Mucosa of stomach (tissue), 1 donor: ENCODE results near the gene VHLL.

ENCODE experiments used
- H3K27me3 ChIP-seq: one replicate; pipeline ENCODE4 v1.7.0; 2013; ENCODE audit warnings: mild to moderate bottlenecking, low read length; ENCODE audit not compliant: control insufficient read depth, insufficient read depth
- H3K36me3 ChIP-seq: one replicate; pipeline ENCODE4 v1.7.0; 2013; ENCODE audit warnings: low read length; ENCODE audit not compliant: control insufficient read depth, insufficient read depth
- H3K4me1 ChIP-seq: one replicate; pipeline ENCODE4 v1.7.0; 2013; ENCODE audit warnings: mild to moderate bottlenecking, low read length; ENCODE audit not compliant: control insufficient read depth, insufficient read depth
- H3K4me3 ChIP-seq: one replicate; pipeline ENCODE4 v1.7.0; 2013; ENCODE audit warnings: low read length
- H3K9ac ChIP-seq: one replicate; pipeline ENCODE4 v1.7.0; 2013; ENCODE audit warnings: mild to moderate bottlenecking, low read length, moderate library complexity
- H3K9me3 ChIP-seq: one replicate; pipeline ENCODE4 v1.7.0; 2013; ENCODE audit warnings: mild to moderate bottlenecking, low read length, moderate library complexity; ENCODE audit not compliant: control insufficient read depth
- donor health status: Pancreatic carcinoma.

VHLL gene

DNA sequence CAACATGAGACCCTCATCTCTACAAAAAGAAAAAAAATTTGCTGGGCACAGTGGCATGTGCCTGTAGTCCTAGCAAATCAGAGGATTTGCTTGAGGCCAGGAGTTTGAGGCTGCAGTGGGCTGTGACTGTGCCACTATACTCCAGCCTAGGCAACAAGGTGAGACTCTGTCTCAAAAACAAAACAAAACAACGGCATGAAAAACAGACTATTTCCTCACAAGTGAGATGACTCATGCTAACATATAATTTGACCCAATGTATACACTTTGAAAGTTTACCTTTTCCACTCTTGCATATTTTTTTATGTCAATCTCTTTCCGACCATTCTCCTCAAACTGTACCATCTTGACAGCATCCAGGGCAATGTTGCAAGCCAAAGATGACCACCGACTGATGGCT lies 21.5 kb upstream of the VHLL start:
- no peaks in the 10 kb centered on the region for H3K27me3 ChIP-seq

GRCh38 chr1:156319664-156320063 lies 20.6 kb upstream of the VHLL start:
- H3K27me3 ChIP-seq: no peaks in the 10 kb centered on the region
- H3K36me3 ChIP-seq: peaks cover 27% of the 10 kb centered on the region
- H3K9me3 ChIP-seq: no peaks in the 10 kb centered on the region
- H3K9ac ChIP-seq: no peak overlapping the region
- no peak overlapping the region for H3K4me3 ChIP-seq
- no peaks in the 10 kb centered on the region for H3K4me1 ChIP-seq

More for the DNA sequence above, 21.5 kb upstream of the VHLL start:
- no peaks in the 10 kb centered on the region for H3K9me3 ChIP-seq
- no peak overlapping the region for H3K9ac ChIP-seq
- no peaks in the 10 kb centered on the region for H3K4me1 ChIP-seq
- H3K4me3 ChIP-seq: no peak overlapping the region
- peaks cover 27% of the 10 kb centered on the region for H3K36me3 ChIP-seq

DNA sequence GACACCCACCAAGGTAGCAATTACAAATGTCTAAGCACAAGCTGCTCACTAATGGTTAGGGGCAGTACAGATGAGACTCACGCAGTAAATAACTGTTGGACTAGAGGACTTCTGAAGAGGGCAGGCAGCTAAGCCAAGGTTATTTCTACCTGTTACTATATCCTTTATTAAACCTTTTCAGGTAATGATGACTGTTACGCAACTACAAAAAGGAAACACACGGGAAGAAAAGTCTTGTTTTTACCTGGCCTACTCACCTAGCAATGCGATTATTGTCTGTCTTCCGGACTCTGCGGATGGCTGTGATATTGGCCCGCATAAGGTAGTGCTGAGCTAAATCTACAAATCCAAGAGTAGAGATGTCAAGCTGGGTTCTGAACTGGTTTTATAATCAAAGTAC lies 17.8 kb upstream of the VHLL start:
- H3K4me1 ChIP-seq: no peaks in the 10 kb centered on the region
- peaks cover 31% of the 10 kb centered on the region for H3K36me3 ChIP-seq
- H3K9me3 ChIP-seq: no peaks in the 10 kb centered on the region

GRCh38 chr1:156310962-156311361 lies 11.9 kb upstream of the VHLL start:
- Histone ChIP-seq H3K27me3 (no peaks in the 10 kb centered on the region), H3K4me1 (no peaks in the 10 kb centered on the region), H3K9me3 (no peaks in the 10 kb centered on the region), H3K9ac (no peak overlapping the region), H3K36me3 (peaks cover 10% of the 10 kb centered on the region), H3K4me3 (no peak overlapping the region)

More for the DNA sequence above, 17.8 kb upstream of the VHLL start:
- Histone ChIP-seq H3K27me3 (no peaks in the 10 kb centered on the region), H3K9ac (no peak overlapping the region), H3K4me3 (no peak overlapping the region)

DNA sequence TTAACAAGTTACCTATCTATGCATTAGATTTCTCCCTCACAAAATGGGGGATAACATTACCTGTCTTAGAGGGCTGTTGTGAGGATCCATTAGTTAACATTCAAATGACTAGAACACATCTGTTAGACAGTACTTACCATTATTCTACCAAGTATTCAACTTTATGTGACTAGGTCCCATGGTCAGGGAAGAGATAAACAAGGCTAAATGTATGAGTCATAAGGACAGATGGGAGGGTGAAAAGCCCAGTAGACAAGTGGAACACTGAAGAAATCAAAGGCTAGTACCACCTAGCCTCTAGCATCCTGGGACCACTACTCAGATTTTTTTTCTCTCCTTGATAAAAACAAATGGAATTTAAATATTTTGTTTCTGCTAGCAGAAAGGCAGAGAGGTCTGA lies 9.0 kb upstream of the VHLL start:
- no peak overlapping the region for H3K4me3 ChIP-seq
- H3K4me1 ChIP-seq: no peaks in the 10 kb centered on the region
- H3K9me3 ChIP-seq: no peaks in the 10 kb centered on the region
- H3K9ac ChIP-seq: no peak overlapping the region
- H3K27me3 ChIP-seq: no peaks in the 10 kb centered on the region
- peaks cover 10% of the 10 kb centered on the region for H3K36me3 ChIP-seq

- no peaks in the 10 kb centered on the region for H3K27me3 ChIP-seq
- H3K4me1 ChIP-seq: no peaks in the 10 kb centered on the region
- peaks cover 5% of the 10 kb centered on the region for H3K36me3 ChIP-seq
- no peak overlapping the region for H3K4me3 ChIP-seq
- H3K9me3 ChIP-seq: no peaks in the 10 kb centered on the region
- H3K9ac ChIP-seq: no peak overlapping the region
Observed at GRCh38 chr1:156305215-156305614, 6.1 kb upstream of the VHLL start.

GRCh38 chr1:156303241-156303640 lies 4.1 kb upstream of the VHLL start:
- H3K27me3 ChIP-seq: no peaks in the 10 kb centered on the region
- no peaks in the 10 kb centered on the region for H3K9me3 ChIP-seq
- peaks cover 5% of the 10 kb centered on the region for H3K36me3 ChIP-seq
- no peaks in the 10 kb centered on the region for H3K4me1 ChIP-seq
- H3K4me3 ChIP-seq: no peak overlapping the region
- no peak overlapping the region for H3K9ac ChIP-seq

DNA sequence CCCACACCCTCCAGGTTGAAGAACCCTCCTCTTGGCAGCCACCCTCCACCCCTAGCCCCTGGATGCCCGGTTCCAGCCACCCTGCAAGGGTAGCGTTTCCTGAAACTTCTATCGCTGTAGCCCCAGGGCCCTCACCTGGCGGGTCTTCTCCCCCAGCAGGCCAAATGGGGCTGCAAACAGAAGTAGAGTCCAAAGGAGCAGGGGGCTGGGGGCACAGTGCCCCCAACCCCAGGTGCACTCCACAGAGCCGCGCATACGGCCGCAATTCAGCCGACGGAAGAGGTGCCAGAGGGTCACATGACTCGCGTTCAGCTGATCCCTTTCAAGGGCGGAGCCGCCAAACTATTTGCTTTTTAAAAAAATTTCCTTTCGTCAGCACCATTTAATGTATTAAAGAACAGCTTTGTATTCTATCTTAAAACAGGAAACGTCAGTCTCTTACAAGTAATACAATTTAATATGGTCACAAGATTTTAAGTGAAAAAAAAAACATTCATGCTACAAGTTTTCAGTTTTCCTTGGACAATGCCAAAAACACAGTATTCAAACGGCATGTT lies 3.6 kb downstream of the VHLL start, which contains the start of gene GLMP:
TSS of gene GLMP (minus strand) at position 289 of the 557 bp plus-strand sequence. CDS start at position 255, 34 bp downstream.
- peaks cover 21% of the 10 kb centered on the region for H3K4me1 ChIP-seq
- peak within 1 kb of the TSS; percentile 92 for H3K4me3 ChIP-seq
- no peaks in the 10 kb centered on the region for H3K9me3 ChIP-seq
- H3K9ac ChIP-seq: peak within 1 kb of the TSS; percentile 95
- H3K27me3 ChIP-seq: no peaks in the 10 kb centered on the region
- H3K36me3 ChIP-seq: no peaks in the 10 kb centered on the region

GRCh38 chr1:156293895-156294294 lies 5.2 kb downstream of the VHLL start:
- no peak overlapping the region for H3K9ac ChIP-seq
- no peak overlapping the region for H3K4me3 ChIP-seq
- no peaks in the 10 kb centered on the region for H3K27me3 ChIP-seq
- H3K36me3 ChIP-seq: no peaks in the 10 kb centered on the region
- H3K4me1 ChIP-seq: peaks cover 21% of the 10 kb centered on the region
- H3K9me3 ChIP-seq: no peaks in the 10 kb centered on the region

GRCh38 chr1:156293098-156293434 lies 6.0 kb downstream of the VHLL start:
- Histone ChIP-seq H3K4me3 (no peak overlapping the region), H3K9ac (no peak overlapping the region), H3K9me3 (no peaks in the 10 kb centered on the region), H3K36me3 (no peaks in the 10 kb centered on the region), H3K4me1 (peaks cover 21% of the 10 kb centered on the region), H3K27me3 (no peaks in the 10 kb centered on the region)

DNA sequence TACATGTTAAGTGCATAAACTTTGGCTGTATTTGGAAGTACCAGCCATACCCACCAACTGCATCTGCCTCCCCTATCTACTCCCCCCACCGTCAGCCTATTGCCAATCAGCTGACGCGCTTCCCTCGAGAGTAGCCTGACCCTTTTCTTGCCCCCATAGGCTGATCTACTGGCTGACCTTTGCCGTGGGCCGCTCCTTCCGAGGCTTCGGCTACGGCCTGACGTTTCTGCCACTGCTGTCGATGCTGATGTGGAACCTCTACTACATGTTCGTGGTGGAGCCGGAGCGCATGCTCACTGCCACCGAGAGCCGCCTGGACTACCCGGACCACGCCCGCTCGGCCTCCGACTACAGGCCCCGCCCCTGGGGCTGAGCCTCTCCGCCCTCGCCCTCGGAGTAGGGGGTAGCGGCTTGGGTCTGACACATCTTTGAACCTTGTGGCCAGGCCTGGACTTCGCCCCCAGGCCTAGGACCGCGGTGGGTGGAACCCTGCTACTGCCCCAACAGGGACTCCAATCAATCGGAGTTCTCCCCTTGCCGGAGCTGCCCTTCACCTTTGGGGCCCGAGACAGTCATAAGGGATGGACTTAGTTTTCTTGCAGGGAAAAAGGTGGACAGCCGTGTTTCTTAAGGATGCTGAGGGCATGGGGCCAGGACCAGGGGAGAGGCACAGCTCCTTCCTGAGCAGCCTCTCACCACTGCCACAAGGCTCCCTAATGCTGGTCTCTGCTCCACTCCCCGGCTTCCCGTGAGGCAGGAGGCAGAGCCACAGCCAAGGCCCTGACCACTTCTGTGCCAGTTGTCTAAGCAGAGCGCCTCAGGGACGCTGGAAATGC lies 7.7 kb downstream of the VHLL start:
- peaks cover 21% of the 10 kb centered on the region for H3K4me1 ChIP-seq

DNA sequence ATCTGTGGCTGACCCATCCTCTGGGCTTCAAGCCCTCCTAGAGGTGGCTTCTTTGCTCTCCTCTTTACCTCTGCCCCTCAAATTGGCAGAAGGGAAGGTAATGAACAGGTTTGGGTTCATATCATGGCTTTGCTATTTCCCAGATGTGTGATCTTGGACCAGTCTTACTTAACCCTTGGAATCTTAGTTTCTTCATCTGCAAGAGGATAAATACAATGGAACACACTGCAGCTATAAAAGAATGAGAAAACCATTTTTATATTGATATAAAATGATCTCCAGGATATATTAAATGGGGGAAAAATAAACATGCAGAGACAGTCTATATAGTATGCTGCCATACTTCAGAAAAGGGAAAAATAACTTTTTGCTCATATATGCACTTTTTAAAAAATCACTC lies 9.2 kb downstream of the VHLL start:
- Histone ChIP-seq H3K9ac (no peak overlapping the region), H3K27me3 (no peaks in the 10 kb centered on the region), H3K36me3 (no peaks in the 10 kb centered on the region), H3K4me3 (no peak overlapping the region), H3K9me3 (no peaks in the 10 kb centered on the region), H3K4me1 (peaks cover 16% of the 10 kb centered on the region)

More for the DNA sequence above, 7.7 kb downstream of the VHLL start:
- Histone ChIP-seq H3K36me3 (no peaks in the 10 kb centered on the region), H3K9ac (peak overlapping the region; percentile 72), H3K4me3 (peak overlapping the region; percentile 60), H3K9me3 (no peaks in the 10 kb centered on the region), H3K27me3 (no peaks in the 10 kb centered on the region)
